ENCODE measurements around the gene INTS15. TPM values are rescaled to one million over a fixed set of nuclear protein-coding genes. Genes with fewer than 3 reads are reported as not detected.
A peak's percentile ranks its signal among the peaks of the same experiment; 100 is the strongest.

Gene INTS15
- total RNA-seq, 4 donors from 2014 or later = 28.4 to 47.9 (median 39.4) TPM

- H3K36me3 ChIP-seq = peaks cover 5% of the 10 kb centered on the region
- peaks cover 12% of the 10 kb centered on the region for H3K4me1 ChIP-seq
- H3K27me3 ChIP-seq = peaks cover 6% of the 10 kb centered on the region
- no peaks in the 10 kb centered on the region for H3K9me3 ChIP-seq
- H3K27ac ChIP-seq = no peak within 1 kb of the TSS
- TF ChIP-seq POLR2AphosphoS5 (IDR thresholded peaks at IDR 0.05) (no peak), POLR2A (IDR thresholded peaks at IDR 0.05) (no peak), CTCF (IDR thresholded peaks at IDR 0.05) (no peak), EP300 (IDR thresholded peaks at IDR 0.05) (no peak)
- no peak for DNase-seq (ENCODE audit: low spot score in 2 of 2)
- 25% methylated on average over 8 of the region's 91 CpGs for WGBS
- H3K4me3 ChIP-seq = peak within 1 kb of the TSS; percentile 78
Observed at GRCh38 chr7:6614953-6615722, 25.3 kb downstream of the INTS15 start, which contains the start of gene ZNF853. Gene ZNF853, plus strand, starts transcription at chr7:6615610. Its CDS starts 565 bp downstream, at chr7:6616175.

- H3K9me3 ChIP-seq = no peaks in the 10 kb centered on the region
- H3K4me3 ChIP-seq = peak overlapping the region; percentile 78
- no peaks in the 10 kb centered on the region for H3K36me3 ChIP-seq
- DNase-seq (ENCODE audit: low spot score in 2 of 2) = no peak
- H3K27me3 ChIP-seq = peaks cover 6% of the 10 kb centered on the region
- no peak overlapping the region for H3K27ac ChIP-seq
- WGBS = 22% methylated on average over 20 of the region's 63 CpGs
- H3K4me1 ChIP-seq = peaks cover 12% of the 10 kb centered on the region
- TF ChIP-seq CTCF (IDR thresholded peaks at IDR 0.05) = no peak
- no peak for TF ChIP-seq POLR2AphosphoS5 (IDR thresholded peaks at IDR 0.05)
- TF ChIP-seq EP300 (IDR thresholded peaks at IDR 0.05) = no peak
- TF ChIP-seq POLR2A (IDR thresholded peaks at IDR 0.05) = no peak
Observed at GRCh38 chr7:6615723-6616555, 26.1 kb downstream of the INTS15 start.

GRCh38 chr7:6616854-6617643, 27.2 kb downstream of the INTS15 start:
- TF ChIP-seq POLR2AphosphoS5 (IDR thresholded peaks at IDR 0.05) (no peak), CTCF (IDR thresholded peaks at IDR 0.05) (no peak), POLR2A (IDR thresholded peaks at IDR 0.05) (no peak), EP300 (IDR thresholded peaks at IDR 0.05) (no peak)
- no peaks in the 10 kb centered on the region for H3K9me3 ChIP-seq
- H3K36me3 ChIP-seq = peaks cover 5% of the 10 kb centered on the region
- no peak overlapping the region for H3K27ac ChIP-seq
- WGBS = 89% methylated on average over 9 of the region's 20 CpGs
- peaks cover 12% of the 10 kb centered on the region for H3K4me1 ChIP-seq
- no peak for DNase-seq (ENCODE audit: low spot score in 2 of 2)
- peaks cover 6% of the 10 kb centered on the region for H3K27me3 ChIP-seq
- H3K4me3 ChIP-seq = no peak overlapping the region

GRCh38 chr7:6618621-6619020, 28.8 kb downstream of the INTS15 start:
- 94% methylated on average over 4 of the region's 4 CpGs for WGBS
- Histone ChIP-seq H3K9me3 (no peaks in the 10 kb centered on the region), H3K4me1 (peaks cover 12% of the 10 kb centered on the region), H3K27ac (no peak overlapping the region), H3K27me3 (peaks cover 6% of the 10 kb centered on the region), H3K36me3 (peaks cover 20% of the 10 kb centered on the region), H3K4me3 (no peak overlapping the region)
- no peak for DNase-seq (ENCODE audit: low spot score in 2 of 2)
- TF ChIP-seq EP300 (IDR thresholded peaks at IDR 0.05) (no peak), CTCF (IDR thresholded peaks at IDR 0.05) (no peak), POLR2AphosphoS5 (IDR thresholded peaks at IDR 0.05) (no peak), POLR2A (IDR thresholded peaks at IDR 0.05) (no peak)

Measured in suprapubic skin (tissue), 4 donors.